Choroid plexus epithelial cell (primary cell): Measurements from ENCODE around the gene PIEZO2.

ENCODE experiments used
- DNase-seq: peaks from one replicate; pipeline ENCODE4 v3.0.0-alpha.2; 2010; ENCODE audit warnings: low read depth
- H3K4me3 ChIP-seq: 2 replicates; pipeline ENCODE4 v1.5.1; 2011; ENCODE audit warnings: low read depth, mild to moderate bottlenecking, control low read depth, low read length, moderate library complexity
- TF ChIP-seq, protein P1 (sequence below): conservative IDR thresholded peaks from 2 replicates; pipeline ENCODE4 v1.5.1; 2011; ENCODE audit warnings: low read depth, mild to moderate bottlenecking, control low read depth, inconsistent platforms, low read length, moderate library complexity

The PIEZO2 gene

GRCh38 chr18:11034884-11035283 is 114.5 kb downstream of the PIEZO2 start:
- no peak overlapping the region for H3K4me3 ChIP-seq
- peak; percentile 55 for DNase-seq
- TF ChIP-seq, protein P1, sequence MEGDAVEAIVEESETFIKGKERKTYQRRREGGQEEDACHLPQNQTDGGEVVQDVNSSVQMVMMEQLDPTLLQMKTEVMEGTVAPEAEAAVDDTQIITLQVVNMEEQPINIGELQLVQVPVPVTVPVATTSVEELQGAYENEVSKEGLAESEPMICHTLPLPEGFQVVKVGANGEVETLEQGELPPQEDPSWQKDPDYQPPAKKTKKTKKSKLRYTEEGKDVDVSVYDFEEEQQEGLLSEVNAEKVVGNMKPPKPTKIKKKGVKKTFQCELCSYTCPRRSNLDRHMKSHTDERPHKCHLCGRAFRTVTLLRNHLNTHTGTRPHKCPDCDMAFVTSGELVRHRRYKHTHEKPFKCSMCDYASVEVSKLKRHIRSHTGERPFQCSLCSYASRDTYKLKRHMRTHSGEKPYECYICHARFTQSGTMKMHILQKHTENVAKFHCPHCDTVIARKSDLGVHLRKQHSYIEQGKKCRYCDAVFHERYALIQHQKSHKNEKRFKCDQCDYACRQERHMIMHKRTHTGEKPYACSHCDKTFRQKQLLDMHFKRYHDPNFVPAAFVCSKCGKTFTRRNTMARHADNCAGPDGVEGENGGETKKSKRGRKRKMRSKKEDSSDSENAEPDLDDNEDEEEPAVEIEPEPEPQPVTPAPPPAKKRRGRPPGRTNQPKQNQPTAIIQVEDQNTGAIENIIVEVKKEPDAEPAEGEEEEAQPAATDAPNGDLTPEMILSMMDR = no peak

DNA sequence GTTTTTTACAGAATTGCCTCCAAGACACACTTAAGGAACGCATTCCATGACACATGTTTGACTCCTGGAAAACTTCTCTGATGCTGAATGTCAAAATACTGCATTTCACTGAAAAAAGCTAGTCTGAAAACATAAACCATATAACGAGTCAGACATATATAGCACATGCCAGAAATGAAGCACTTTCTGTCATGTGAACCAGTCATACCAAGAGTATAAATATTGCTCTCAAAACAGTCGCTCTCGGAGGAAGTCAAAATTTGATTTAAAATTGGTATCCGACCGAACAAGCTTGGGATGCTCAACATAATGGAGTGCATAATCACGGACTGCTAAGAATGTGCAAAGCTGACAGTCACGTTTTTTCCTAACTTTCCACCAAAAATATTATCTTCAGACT is 115.9 kb downstream of the PIEZO2 start:
- H3K4me3 ChIP-seq = no peak overlapping the region
- TF ChIP-seq, protein P1 = no peak
- DNase-seq = no peak

GRCh38 chr18:11031966-11032365 is 117.4 kb downstream of the PIEZO2 start:
- TF ChIP-seq, protein P1 = no peak
- DNase-seq = no peak
- no peak overlapping the region for H3K4me3 ChIP-seq

- TF ChIP-seq, protein P1 = no peak
- H3K4me3 ChIP-seq = no peak overlapping the region
- DNase-seq = no peak
Observed at GRCh38 chr18:11029021-11029420, 120.3 kb downstream of the PIEZO2 start.

- no peak overlapping the region for H3K4me3 ChIP-seq
- TF ChIP-seq, protein P1 = no peak
Observed at GRCh38 chr18:11027862-11028261, 121.5 kb downstream of the PIEZO2 start.

GRCh38 chr18:11025671-11026070 is 123.7 kb downstream of the PIEZO2 start:
- no peak overlapping the region for H3K4me3 ChIP-seq
- no peak for DNase-seq
- TF ChIP-seq, protein P1 = no peak

More at GRCh38 chr18:11027862-11028261, 121.5 kb downstream of the PIEZO2 start:
- no peak for DNase-seq

DNA sequence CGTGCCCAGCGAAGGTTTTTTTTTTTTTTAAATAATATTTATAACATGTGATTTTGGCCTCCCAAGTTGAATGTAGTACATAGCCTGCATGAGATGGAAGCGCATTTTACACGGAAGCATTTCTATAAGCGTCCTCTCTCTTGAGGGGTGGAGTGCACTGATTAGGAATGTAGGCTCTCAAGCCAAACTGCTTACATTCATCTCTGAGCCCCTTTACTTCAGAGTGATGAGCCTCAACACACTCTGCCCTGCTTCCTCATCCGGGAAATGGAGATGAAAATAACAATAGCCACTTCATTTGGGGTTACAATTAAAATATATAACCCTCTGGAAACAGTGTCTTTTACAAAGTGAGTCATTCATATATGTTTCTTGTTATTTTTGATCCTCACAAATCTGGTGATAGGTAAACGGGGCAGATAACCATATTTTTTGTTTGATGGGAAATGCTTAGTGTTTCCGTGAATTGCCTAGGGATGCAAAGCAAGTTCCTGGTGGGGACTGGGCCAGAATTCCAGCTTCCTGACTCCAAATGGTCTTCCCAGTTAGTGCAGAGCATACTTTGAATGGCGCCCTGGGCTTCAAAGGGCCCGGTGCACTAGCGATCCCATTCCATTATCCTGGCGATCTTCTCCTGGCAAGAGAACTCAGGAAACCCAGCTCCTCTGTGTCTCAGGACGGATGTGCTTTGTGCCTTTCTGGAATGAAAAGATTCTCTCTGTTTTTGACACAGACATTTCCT is 124.3 kb downstream of the PIEZO2 start:
- TF ChIP-seq, protein P1 = no peak

More for the DNA sequence above, 124.3 kb downstream of the PIEZO2 start:
- no peak for DNase-seq
- no peak overlapping the region for H3K4me3 ChIP-seq
